GM21360 (cell line): ENCODE results near the gene TVP23A.

Experiments used
- ATAC-seq: cut with Tn5 transposase; IDR thresholded peaks from one replicate; pipeline ENCODE4 v1.9.1; 2021; ENCODE audit warnings: mild to moderate bottlenecking, moderate library complexity; ENCODE audit not compliant: unreplicated experiment

The TVP23A gene

GRCh38 chr16:10817963-10818941 is at the start of gene TVP23A:
Gene TVP23A, minus strand, starts transcription at chr16:10818794. Its CDS starts 301 bp downstream, at chr16:10818493.
- ATAC-seq = no peak

DNA sequence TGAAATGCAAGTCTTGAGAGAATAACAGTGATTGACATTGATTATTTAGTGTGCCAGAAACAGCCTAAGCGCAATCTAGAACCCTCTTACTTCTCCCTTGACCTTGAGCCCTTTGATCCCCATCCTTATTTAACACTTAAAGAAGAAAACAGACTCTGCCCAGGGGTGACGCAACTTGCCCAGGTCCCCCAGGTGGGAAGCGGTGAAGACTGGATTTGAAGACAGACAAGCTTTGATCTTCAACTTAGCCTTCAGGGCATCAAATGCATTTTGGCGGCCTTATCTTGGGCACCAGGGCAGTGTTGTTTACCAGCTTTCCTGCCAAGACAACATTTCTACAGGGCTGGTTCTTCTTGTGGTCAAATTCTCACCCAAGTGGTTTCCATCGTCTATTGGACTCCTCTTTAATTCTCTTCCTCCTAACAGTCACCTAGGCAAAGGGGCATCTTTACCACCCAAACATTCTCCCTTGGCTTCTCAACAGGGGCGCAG is 49.6 kb upstream of the TVP23A start:
- ATAC-seq = no peak

DNA sequence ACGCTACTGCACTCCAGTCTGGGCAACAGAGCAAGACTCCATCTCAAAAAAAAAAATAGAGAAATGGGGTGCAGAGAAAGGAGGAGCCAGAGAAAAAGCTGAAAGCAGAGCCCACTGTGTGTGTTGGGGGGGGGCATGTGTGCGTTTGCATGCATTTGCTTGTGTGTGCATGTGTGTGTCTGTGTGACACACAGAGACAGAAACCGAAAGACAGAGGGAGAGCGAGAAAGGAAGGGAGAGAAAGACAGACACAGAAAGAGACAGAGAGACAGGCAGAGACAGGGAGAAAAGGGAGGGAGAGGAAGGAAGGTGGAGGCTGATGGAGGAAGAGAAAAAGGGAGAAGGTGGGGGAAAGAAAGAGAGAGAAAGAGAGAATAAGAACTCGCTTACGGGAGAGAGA is 48.6 kb upstream of the TVP23A start:
- ATAC-seq = no peak

- ATAC-seq = no peak
Observed at GRCh38 chr16:10865991-10866966, 47.7 kb upstream of the TVP23A start.

DNA sequence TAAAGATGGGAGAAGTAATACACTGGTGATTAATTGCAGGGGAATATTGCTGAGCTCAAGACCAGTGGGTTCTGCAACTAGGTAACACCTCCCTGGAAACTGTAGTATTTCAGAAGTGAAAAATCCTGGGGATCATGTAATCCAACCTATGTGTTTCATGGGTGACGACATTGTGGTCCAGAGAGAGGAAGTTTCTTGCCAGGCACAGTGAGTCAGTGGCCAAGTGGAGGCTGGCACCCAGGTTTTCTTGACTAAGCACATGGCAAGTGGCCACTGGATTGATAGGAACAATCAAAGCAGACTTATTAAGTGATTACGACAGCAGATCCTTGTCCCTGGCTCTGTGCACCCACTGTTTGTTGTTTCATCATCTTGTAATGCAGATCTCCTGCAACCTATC is 43.8 kb upstream of the TVP23A start:
- no peak for ATAC-seq

DNA sequence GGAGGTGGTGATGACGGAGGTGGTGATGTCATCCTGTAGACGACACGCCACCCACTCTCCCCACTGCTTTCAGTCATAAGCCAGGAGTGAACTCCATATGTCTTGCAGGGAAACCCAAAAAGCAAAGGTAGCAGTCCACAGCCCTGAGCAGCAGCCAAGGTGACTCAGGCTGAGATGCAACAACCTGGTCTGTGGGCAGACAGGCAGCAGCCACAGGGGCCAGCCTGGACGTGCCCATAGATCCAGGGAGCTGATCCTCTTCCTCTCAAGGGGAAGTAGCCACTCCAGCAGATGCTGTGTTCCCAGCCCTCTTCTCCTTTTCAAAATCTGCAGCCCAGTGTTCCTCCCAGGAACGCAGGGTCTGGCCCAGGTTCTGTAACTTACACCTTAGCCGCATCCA is 41.1 kb upstream of the TVP23A start:
- no peak for ATAC-seq

DNA sequence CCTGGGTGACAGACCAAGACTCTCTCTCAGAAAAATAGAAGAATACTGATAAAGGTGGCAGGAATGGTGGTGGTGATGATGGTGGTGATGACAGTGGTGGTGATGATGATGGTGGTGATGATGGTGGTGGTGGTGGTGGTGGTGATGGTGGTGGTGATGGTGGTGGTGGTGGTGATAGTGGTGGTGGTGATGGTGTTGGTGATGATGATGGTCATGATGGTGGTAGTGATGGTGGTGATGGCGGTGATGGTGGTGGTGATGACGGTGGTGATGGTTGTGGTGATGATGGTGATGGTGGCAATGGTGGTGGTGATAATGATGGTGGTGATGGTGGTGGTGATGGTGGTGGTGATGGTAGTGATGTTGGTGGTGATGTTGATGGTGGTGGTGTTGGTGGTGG is 40.4 kb upstream of the TVP23A start:
- ATAC-seq = no peak

DNA sequence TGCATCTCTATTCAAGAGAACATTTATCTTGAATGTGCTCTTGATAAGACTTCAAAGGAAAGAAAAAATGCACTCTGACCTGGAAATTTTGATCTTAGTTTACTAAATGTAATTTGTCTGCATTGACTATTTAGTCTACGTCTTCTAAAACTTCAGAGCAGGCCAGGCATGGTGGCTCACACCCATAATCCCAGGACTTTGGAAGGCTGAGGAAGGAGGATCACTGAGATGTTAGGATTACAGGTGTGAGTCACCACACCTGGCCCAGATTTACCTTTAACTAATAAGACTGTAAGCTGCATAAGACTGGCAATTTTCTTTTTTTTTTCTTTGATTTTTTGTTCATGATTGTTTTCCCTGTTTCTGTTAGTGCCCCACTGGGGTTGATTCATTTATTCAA is 39.6 kb upstream of the TVP23A start:
- no peak for ATAC-seq

DNA sequence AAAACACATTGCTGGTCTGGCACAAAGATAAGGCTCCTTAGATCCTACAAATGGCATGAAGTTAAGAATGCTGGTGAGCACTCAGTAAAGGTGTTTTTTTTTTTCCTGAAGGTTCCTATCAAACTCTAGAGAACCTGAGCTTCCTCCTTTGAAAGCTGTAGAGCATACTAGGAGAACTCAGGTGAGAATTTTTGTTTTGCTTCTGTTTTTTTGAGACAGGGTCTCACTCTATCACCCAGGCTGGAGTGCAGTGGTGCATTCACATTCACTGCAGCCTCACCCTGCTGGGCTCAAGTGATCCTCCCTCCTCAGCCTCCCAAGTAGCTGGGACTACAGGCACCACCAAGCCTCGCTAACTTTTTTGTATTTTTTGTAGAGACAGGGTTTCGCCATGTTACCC is 37.4 kb upstream of the TVP23A start:
- no peak for ATAC-seq

DNA sequence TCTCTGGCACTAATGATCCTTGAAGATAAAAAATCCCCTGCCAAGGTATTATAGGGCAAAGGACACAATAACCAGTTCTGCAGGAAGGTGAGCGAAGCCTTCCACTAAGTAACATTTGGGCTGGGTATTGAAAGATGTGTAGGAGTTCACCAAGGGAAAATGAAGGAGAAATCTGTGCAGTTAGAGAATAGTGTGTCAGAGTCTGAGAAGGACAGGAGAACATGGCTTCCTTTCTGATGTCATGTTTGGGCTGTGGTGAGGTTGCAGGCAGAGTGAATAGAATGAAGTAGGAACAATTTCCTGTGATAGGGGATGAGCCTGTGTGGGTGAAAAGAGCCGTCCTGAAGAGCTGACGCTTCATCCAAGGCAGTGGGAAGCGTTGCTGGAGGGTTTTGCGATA is 34.4 kb upstream of the TVP23A start:
- ATAC-seq = no peak

DNA sequence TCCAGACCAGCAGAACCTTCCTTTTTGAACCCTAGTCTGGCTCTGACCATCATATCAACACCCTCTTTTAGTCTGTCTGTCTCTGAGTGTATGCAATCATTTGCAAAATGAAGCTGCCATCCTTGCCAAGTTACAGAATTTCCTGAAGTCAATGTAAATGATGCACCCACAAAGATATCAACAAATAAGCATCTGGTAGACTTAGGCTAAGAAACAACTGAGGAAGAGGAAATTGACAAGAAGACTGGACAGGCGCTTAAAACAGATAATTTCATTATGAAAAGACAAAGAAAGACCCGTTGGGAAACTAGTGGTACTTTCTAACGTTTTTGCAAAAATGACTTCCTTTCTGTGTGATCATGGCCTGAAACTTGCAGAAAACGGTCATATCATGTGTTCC is 33.7 kb upstream of the TVP23A start:
- no peak for ATAC-seq

DNA sequence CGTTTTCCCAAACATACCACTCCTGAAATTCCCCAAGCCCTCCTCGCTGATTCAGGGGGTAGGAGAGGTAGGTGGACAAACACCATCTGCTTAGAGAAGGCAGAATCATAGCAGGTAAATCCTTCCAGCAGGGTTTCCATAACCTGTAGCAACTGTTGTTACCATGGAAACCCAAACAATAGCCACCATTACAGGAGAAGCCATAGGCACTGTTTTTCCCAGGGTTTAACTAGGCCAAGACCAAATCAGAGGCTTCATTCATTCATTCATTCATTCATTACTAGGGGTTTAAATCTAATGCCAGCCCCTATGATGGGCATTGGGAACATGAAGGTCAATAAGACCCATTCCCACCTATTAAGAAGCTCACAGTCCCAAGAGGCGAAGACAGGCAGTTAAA is 32.9 kb upstream of the TVP23A start:
- no peak for ATAC-seq

- ATAC-seq = no peak
Observed at GRCh38 chr16:10850478-10850850, 31.9 kb upstream of the TVP23A start.

DNA sequence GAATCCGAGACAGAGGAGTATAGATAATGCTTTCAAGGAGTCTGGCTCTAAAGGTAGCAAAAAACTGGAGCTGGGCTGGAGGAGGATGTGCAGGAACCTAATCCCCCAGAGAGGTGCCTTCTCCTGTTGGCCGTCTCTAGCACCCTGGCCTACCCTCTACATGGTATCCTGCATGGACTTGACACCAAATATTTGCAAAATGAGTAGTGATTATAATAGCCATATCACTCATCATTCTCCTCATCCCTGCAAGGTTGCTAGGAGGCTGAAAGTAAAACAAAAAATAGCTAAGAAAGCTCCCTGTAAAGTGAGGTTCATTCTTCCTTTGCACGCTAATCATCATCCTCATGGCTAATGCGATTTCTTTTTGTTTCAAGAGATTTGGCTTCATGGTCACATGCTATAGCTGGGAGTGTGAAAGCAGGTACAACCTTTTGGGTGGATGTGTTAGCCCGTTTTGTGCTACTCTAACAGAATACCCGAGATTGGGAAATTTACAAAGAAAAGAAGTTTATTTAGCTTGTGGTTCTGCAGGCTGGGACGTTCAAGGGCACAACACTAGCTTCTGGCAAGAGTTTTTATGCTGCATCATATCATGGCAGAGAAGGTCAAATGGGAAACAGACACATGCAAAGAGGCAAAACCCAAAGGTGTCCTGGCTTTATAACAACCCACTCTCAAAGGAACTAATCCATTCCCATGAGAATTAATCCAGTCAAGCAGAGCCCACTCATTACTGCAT is 31.3 kb upstream of the TVP23A start:
- no peak for ATAC-seq

DNA sequence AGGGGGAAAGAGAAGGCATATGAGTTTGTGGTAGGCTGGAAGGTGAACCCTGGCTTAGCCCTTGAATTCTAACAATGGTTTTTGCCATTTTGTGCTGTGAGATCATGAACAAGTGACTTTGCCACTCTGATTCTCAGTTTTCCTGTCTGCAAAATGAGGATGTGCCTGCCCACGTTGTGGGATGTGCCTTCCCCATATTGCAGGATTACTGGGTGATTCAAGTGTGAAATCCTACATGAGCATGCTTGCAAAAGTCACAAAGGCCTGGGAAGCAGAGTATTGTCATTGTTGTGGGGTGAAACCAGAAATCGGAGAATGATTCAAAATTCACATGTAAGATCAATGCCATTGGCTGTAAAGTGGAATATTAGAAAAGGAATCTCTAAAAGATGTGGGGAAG is 28.6 kb upstream of the TVP23A start:
- ATAC-seq = no peak

- no peak for ATAC-seq
Observed at GRCh38 chr16:10846213-10846998, 27.8 kb upstream of the TVP23A start.

DNA sequence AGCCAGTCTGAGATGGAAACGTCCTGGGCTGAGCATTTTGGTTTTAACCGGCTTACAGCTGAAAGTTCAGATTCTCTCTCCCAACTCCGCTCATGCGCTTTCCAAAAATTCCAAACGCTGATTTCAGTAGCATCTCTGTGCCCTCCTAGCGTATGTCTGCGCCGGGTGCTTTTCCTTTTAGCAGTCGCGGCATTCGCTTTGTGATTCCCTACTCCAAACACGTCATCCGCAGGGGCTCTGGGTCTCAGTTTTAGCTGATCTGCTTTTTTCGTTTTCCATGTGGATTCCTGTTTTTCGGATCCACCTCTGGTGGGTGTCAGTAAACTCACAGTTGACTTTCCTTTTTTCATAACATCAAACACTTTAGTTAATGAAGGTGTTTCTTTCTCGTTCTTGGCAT is 22.1 kb upstream of the TVP23A start:
- no peak for ATAC-seq

- ATAC-seq = no peak
Observed at GRCh38 chr16:10839279-10839666, 20.7 kb upstream of the TVP23A start.

- no peak for ATAC-seq
Observed at GRCh38 chr16:10838621-10839278, 20.2 kb upstream of the TVP23A start.
